Measurements from ENCODE around the gene YY1. TPM values are rescaled to one million over a fixed set of nuclear protein-coding genes. Genes with fewer than 3 reads are reported as not detected.

Gene YY1
- total RNA-seq, 1 donor from 2014 or later = 46.0 TPM

DNA sequence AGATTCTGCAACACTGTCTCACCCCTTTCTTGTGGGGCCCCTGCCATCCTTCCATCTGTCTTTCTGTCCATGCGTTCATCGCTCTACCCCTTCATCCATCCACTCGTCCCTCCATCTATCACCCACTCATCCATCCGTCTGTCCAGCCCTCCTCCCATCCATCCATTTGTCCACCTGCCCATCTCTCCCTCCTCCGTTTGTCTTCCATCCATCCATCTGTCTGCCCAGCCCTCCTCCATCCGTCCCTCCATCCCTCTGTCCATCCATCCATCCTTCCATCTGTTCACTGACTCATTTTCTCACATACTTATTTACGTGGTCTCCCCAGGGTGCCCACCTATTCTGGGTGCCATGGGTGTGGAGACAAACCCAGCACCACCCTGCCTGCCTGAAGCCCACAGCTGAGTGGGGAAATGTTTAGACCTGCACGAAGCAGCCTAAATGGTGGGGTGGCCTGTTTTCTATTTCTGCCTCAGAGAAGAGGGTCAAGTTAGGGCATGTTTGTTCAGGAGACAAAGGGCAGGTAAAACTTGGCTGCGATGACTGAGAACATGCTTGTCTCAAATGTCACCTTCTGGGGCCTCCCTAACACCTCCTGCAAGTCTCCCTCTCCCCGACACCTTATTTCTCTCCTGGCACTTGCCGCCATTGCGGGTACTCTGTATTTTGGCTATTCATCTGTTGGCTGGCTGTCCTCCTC lies 81.4 kb downstream of the YY1 start:
- DNase-seq (ENCODE audit: missing footprints) = no peak

DNA sequence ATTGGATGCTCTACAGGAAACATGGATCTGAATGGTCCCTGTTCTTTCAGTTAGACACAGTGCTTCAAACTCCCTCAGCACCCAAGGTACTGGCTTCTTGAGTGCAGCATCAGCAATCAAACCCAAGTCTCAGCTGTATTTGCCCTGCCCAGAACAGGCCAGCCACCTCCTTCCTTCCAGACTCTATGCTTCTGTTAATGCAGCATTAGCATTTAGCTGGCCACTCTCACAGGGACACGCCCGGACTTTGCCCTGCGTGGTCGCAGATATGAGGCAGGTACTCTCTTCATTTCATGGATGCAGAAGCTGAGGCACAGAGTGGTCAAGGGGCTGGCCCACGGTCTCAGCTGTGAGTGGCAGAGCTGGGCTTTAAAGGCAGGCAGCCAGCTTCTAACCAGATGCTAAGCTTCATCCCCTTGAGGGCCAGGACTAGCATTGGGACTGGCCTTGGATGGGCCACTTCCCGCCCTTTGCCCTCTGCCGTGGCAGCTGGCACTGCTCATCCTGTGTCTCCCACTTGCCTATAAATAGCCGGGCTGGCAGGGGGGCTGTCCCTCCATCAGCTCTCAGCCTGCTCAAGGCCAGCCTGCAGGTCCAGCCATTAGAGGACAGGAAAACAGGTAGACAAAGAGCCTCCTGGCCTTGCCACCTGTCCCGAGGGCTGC lies 82.7 kb downstream of the YY1 start:
- DNase-seq (ENCODE audit: missing footprints) (peak; percentile 46), ATAC-seq (peak; percentile 48)
- intact Hi-C loops (cut with DNase I) = no loop called here

More for the DNA sequence above, 81.4 kb downstream of the YY1 start:
- intact Hi-C loops (cut with DNase I) = no loop called here
- no peak for ATAC-seq

DNA sequence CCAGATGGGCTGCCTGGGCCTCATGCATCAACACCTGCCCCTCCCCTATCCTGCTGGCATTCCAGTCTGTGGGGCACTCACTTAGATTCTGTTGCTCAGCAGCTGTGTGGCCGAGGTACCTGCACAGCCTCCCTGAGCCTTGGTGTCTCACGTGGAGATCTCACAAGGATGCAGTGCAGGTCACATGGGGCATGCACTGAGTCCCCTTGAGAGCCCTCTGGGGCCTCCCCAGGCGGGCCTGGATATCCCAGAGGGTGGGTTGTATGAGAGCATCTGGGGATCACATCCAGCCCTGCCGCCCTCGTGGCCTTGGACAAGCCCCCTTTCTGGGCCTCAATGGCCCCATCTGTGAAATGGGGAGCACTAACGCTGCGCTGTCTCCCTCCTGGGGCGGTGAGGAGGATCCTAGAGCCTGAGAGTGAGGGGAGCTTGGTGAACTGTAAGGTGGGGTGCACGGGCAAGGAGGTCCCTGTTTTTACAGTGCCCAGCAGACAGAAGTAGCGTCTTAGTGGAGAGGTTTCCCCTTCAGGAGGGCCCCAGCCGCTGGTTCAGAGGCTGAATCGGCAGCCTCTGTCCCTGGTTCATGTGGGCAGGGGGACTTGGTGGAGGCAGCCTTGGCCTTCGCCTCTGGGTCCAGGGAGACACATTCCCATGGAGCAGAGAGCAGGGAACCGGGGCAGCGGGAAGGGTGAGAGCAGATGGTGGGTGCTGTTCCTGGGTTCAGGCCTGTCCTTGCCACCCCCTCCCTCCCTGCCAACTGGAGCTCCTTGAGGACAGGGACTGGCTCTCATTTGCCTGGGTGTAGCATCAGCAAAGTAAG lies 83.4 kb downstream of the YY1 start:
- ATAC-seq (no peak), DNase-seq (ENCODE audit: missing footprints) (no peak)

DNA sequence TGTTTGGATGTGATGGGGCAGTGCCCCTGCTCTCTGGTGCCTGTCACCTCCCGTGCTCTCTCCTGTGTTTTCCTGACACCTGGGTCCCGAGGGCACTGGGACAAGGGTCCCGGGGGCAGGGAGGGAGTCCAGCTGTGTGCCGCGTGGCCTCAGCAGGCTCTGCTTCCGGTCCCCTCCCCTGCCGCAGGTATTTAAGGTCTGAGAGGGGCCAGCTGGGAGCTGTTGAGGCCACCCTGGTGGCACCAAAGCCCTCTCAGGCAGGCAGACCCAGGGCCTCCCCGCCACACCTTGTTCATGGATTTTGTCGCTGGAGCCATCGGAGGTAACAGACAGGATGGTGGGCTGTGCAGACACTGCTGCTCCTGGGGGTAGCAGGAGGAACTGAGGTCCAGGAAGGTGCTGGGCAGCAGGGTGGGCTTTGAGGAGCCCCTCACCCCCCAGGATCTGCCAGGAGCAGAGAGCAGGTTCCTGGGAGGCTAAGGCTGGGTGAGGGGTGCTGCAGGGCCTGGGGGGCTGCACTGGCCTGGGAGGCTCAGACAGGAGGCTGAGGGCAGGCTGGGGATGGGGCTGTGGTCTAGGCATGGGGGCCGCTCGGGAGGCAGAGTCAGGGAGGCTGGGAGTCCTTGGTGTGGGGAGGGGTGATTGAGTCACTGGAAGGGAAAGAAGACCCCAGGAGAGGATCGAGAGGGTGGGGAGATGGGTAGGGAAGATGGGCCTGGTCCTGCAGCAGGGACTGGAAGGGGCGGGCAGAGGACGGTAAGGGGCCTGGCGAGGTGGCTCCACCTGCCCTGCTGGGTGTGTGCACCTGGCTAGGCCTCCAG lies 84.4 kb downstream of the YY1 start, which contains the start of gene SLC25A47:
Gene SLC25A47 (plus strand): TSS at position 219 of the 821 bp plus-strand sequence. CDS start 76 bp downstream, at position 295.
- DNase-seq (ENCODE audit: missing footprints) = no peak
- intact Hi-C loops (cut with DNase I) = no loop called here
- ATAC-seq = no peak

More for the DNA sequence above, 83.4 kb downstream of the YY1 start:
- intact Hi-C loops (cut with DNase I) = no loop called here

DNA sequence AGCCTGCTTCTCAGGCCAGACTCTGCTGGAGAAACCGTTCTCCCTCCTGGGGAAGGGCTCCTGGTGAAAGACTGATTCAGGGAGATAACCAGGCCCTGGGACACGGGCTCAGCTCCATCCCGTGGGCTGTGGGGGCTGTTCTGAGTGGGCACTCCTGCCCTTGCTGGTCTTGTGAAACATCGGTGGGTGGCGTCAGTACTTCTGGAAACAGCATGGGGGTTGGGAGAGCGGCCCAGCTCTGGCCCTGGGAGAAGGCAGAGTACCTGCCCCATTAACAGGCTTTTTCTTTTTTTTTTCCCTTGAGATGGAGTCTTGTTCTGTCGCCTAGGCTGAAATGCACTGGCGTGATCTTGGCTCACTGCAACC lies 85.0 kb downstream of the YY1 start:
- DNase-seq (ENCODE audit: missing footprints) (no peak), ATAC-seq (no peak)
- intact Hi-C loops (cut with DNase I) = no loop called here

DNA sequence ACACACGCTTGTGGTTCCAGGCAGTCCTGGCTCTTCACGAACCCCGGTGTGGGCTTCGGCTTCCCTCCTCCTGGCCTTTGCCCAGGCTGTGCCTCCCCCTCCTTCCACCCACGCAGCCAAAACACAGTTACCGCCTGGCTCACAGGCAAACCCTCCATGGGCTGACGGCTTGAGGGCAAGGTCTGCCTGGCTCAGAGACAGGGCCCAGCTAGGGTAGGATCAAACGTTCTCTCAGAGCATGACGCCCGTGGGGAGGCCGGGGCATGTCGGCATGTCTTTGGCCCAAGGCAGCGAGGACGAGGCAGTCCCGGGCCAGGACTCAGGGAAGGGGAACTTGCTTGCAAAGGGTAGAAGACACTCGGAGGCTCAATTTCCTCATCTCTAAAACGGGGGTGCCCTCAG lies 86.3 kb downstream of the YY1 start:
- no peak for ATAC-seq
- no peak for DNase-seq (ENCODE audit: missing footprints)
- intact Hi-C loops (cut with DNase I) = no loop called here

DNA sequence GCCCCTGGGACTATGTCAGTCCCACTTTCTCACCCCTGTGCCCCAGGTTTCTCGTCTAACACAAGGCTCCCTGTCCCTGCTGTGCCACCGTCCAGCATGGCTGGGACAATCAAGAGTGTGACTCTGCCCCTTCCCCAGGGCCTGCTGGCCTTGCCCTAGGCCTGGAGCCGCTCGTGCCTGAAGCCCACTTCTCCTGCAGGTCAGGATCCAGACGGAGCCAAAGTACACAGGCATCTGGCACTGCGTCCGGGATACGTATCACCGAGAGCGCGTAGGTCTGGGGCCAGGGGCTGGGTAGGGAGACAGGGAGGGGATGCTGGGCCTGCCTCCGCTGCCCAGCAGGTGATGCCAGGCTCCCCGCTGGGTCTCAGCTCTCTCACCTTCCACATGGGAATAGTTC lies 87.0 kb downstream of the YY1 start:
- ATAC-seq (no peak), DNase-seq (ENCODE audit: missing footprints) (no peak)
- intact Hi-C loops (cut with DNase I) = no loop called here

DNA sequence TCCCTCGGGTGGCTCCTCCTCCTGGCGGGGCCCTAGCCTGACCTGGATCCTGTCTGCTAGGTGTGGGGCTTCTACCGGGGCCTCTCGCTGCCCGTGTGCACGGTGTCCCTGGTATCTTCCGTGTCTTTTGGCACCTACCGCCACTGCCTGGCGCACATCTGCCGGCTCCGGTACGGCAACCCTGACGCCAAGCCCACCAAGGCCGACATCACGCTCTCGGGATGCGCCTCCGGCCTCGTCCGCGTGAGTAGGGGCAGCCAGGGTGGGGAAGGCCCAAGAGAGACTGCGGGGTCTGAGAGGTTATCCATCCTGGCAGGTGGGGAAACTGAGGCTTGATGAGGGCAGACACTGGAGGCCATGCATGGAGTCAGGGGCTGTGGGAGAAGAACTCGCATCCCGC lies 88.2 kb downstream of the YY1 start:
- intact Hi-C loops (cut with DNase I) = no loop called here
- ATAC-seq (no peak), DNase-seq (ENCODE audit: missing footprints) (no peak)

DNA sequence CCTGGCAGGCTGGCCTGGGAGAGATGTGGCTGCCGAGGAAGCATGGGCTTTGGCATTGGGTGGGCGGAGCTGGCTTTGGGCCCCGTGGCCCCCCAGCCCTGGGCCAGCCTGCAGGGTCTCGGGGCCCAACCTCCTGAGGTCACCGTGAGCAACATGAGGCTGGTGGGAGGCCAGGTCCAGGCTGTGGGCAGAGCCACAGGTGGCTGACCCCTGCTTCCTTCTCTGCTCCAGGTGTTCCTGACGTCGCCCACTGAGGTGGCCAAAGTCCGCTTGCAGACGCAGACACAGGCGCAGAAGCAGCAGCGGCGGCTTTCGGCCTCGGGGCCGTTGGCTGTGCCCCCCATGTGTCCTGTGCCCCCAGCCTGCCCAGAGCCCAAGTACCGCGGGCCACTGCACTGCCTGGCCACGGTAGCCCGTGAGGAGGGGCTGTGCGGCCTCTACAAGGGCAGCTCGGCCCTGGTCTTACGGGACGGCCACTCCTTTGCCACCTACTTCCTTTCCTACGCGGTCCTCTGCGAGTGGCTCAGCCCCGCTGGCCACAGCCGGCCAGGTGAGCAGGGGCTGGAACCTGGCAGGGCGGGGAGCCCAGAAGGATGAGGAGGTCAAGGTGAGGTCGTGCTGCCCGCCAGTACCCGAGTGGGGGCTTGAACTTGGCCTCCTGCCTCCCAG lies 89.7 kb downstream of the YY1 start:
- ATAC-seq (no peak), DNase-seq (ENCODE audit: missing footprints) (no peak)
- intact Hi-C loops (cut with DNase I) = no loop called here

DNA sequence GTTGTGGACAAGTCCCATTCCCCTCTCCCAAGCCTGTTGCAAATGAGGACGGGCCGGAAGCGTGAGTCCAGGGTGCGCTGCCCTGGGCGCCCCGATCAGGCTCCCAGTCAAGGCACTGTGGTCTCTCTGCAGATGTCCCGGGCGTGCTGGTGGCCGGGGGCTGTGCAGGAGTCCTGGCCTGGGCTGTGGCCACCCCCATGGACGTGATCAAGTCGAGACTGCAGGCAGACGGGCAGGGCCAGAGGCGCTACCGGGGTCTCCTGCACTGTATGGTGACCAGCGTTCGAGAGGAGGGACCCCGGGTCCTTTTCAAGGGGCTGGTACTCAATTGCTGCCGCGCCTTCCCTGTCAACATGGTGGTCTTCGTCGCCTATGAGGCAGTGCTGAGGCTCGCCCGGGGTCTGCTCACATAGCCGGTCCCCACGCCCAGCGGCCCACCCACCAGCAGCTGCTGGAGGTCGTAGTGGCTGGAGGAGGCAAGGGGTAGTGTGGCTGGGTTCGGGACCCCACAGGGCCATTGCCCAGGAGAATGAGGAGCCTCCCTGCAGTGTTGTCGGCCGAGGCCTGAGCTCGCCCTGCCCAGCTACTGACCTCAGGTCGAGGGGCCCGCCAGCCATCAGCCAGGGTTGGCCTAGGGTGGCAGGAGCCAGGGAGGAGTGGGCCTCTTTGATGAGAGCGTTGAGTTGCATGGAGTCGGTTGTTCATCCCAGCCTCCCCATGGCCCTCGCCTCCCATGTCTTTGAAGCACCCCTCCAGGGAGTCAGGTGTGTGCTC lies 90.5 kb downstream of the YY1 start:
- intact Hi-C loops (cut with DNase I) = no loop called here
- DNase-seq (ENCODE audit: missing footprints) (no peak), ATAC-seq (no peak)

DNA sequence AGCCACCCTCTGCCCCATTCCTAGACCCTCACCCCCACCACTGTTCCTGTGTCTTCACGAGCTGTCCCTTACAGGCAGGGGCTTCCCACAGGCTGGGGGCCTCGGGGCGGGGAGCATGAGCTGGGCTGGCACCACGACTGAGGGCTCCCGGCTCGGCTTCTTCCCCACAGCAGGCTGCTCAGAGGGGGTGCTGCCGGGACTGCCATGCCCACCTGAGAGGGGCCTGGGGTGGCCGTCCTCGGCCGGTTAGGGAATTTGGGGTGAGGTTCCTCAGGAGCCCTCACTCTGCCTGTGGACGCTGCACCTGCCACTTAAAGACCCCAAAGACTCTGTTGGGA lies 91.0 kb downstream of the YY1 start:
- no peak for DNase-seq (ENCODE audit: missing footprints)
- no peak for ATAC-seq
- intact Hi-C loops (cut with DNase I) = no loop called here

DNA sequence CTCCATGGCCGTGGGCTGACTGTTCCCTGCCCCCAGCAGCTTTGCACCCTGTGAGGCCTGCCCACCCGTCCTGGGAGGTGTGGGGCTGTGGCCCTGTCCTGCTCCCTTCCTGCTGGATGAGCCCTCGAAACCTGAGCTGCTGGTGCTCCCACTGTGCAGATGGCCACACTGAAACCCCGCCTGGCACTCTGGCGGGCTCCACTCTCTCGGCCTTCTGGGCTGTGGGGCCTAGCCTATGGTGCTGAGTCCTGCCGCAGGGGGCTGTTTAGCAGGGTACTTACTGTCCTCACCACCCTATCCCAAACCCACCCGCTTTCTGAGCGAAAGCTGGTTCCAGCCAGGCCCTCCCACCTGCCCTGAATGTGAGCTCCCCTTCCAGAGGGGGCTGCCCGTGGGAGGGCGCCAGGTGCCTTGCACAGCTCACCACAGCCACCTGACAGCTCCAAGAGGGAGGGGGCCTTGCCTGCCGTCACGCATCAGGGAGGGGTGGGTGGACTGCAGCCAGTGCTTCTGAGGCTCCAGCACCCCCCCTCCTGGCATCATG lies 91.5 kb downstream of the YY1 start:
- DNase-seq (ENCODE audit: missing footprints) (no peak), ATAC-seq (no peak)
- intact Hi-C loops (cut with DNase I) = no loop called here

DNA sequence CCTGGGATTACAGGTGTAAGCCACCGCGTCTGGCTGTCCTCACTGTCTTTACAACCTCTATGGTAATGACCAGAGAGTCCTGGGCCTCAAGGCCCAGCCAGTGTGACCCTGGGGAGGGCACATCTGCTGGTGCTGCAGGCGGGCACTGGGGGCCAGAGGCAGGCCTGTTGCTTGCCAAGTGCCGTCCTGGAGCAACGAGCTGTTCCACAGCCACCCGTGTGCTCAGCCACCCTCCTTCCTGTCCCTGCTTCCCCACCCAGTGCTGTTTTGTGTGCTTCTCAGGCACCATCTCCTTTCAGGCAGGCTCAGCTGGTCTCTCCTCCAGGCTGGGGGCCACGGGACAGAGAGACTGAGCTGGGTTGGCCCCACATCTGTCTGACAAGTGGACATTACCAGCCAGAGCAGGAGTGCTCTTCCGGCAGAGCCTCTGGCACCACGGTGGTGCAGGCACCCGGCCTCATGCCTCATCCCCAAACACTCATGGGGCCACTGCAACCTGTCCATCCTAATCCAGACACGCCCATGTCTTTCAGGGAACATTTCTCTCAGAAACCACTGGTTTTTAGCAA lies 93.2 kb downstream of the YY1 start:
- ATAC-seq (no peak), DNase-seq (ENCODE audit: missing footprints) (no peak)
- intact Hi-C loops (cut with DNase I) = no loop called here

Measured in Right ventricle myocardium inferior (tissue), 1 donor.